Pancreas (tissue), 10 donors: ENCODE measurements around the gene CCDC78. TPM values are rescaled to one million over a fixed set of nuclear protein-coding genes. Genes with fewer than 3 reads are reported as not detected.

Experiments used
- ATAC-seq, 4 donors: fragments of 200-7000 bp; cut with Tn5 transposase; one replicate each; pipeline versions ENCODE4 v1.8.0 to v1.9.1; 2020; ENCODE audit warnings: mild to moderate bottlenecking in 4 of 4, moderate library complexity in 4 of 4
- DNase-seq, 6 donors: peaks; one replicate each; pipeline ENCODE4 v3.0.0-alpha.2; 2020
- FAIRE-seq: peaks from 2 replicates; lab custom pipeline; 2012; peaks lifted over from hg19 to GRCh38; lab: Jason Lieb, UNC
- H3K27ac ChIP-seq, 4 donors: fragments of 200-600 bp; sonication (generic); 1 replicate in 3 of 4; 2 replicates in 1 of 4; pipeline versions ENCODE4 v1.5.0 to v1.8.0; 2020
- H3K27me3 ChIP-seq, 4 donors: fragments of 200-600 bp; one replicate each; pipeline ENCODE4 v1.8.0; 2021
- H3K36me3 ChIP-seq, 3 donors: fragments of 200-600 bp; sonication (generic) in 1 of 3; one replicate each; pipeline versions ENCODE4 v1.5.0 to v1.8.0; 2020 to 2021
- H3K4me1 ChIP-seq, 3 donors: fragments of 200-600 bp; one replicate each; pipeline ENCODE4 v1.8.0; 2021
- H3K4me3 ChIP-seq, 4 donors: fragments of 200-600 bp; sonication (generic) in 2 of 4; one replicate each; pipeline versions ENCODE4 v1.5.0 to v1.8.0; 2020 to 2021
- H3K9me3 ChIP-seq, 4 donors: fragments of 200-600 bp; one replicate each; pipeline ENCODE4 v1.8.0; 2021
- CTCF ChIP-seq, 4 donors: fragments of 200-600 bp; sonication (generic) in 3 of 4; IDR thresholded peaks; one replicate each; pipeline versions ENCODE4 v1.5.0 to v1.8.0; 2021; ENCODE audit warnings: antibody characterized with exemption in 4 of 4
- WGBS, 2 donors: extraction: QIAGEN DNeasy Blood & Tissue Kit; methylation state at CpG; one replicate each; pipeline ENCODE4 v1.1.7; 2013; 5-methylcytosine and 5-hydroxymethylcytosine counted together
- intact Hi-C, 3 donors: fragments of 100-400 bp; cut with DNase I; formaldehyde crosslinking; loops; one replicate each; pipeline versions ENCODE4 v1.11.1 to v1.14.2; 2022
- polyA plus RNA-seq, 2 donors: library from polyadenylated mRNA; stranded (reverse); fragments of 200-250 nt; gene quantifications; one replicate each; pipeline ENCODE4 v1.2.3, GENCODE V29; 2013
- total RNA-seq, 6 donors: library from RNA; stranded (reverse); fragmentation: NEBNext Ultra II Directional in 4 of 6; extraction: Animal tissue kit (Norgen Biotek cat#: 25700) in 4 of 6; gene quantifications; one replicate each; pipeline versions ENCODE4 v1.2.1 to v1.2.4, GENCODE V29; 2021 to 2023
- donor health status: healthy with polysubstance abuse.
- donor health status: DM: no; HTN: no; CAD: no; lungs with moderate emphysema.
- donor health status: DM: no; HTN: no; CAD: no.
- donor health status: control.
- donor health status: control.
- donor health status: Bipolar disorder and iron deficiency.
- donor health status: DM: yes; HTN: yes; CAD: no.
- donor health status: DM: no; HTN: no; CAD: no.
- donor health status: DM: no; HTN: no; CAD: no.
- donor health status: DM: yes; HTN: yes; CAD: no.

CCDC78 gene
- total and polyA plus RNA-seq, 8 donors: 0.16 to 7.7 (median 0.46) TPM

GRCh38 chr16:718389-718788, 7.9 kb downstream of the CCDC78 start:
- 93 to 94% methylated on average over 9 of the region's 9 CpGs for WGBS, 2 donors
- intact Hi-C loops: loop anchor here in 1 of 3 donors (10.0 kb wide), 1 partner anchor 336 kb away; no protein-coding TSS in a partner anchor
- ATAC-seq: no peak
- H3K36me3 ChIP-seq: no peaks in the 10 kb centered on the region
- no peaks in the 10 kb centered on the region for H3K9me3 ChIP-seq
- no peak for TF ChIP-seq CTCF (IDR thresholded peaks at IDR 0.05)
- no peak for DNase-seq
- H3K4me1 ChIP-seq: peaks cover 6 to 28% (median 21%) of the 10 kb centered on the region in 3 donors
- FAIRE-seq: no peak
- no peaks in the 10 kb centered on the region for H3K27me3 ChIP-seq
- no peak overlapping the region for H3K4me3 ChIP-seq
- H3K27ac ChIP-seq: no peak overlapping the region

- Histone ChIP-seq H3K36me3 (no peaks in the 10 kb centered on the region), H3K4me3 (no peak overlapping the region), H3K4me1 (peaks cover 6 to 28% (median 21%) of the 10 kb centered on the region in 3 donors), H3K27ac (no peak overlapping the region), H3K27me3 (no peaks in the 10 kb centered on the region), H3K9me3 (no peaks in the 10 kb centered on the region)
- no peak for ATAC-seq
- WGBS, 2 donors: 77 to 83% methylated on average over 31 to 32 of the region's 32 CpGs
- no peak for DNase-seq
- no peak for FAIRE-seq
- intact Hi-C loops: loop anchor here in 1 of 3 donors (10.0 kb wide), 1 partner anchor 337 kb away; no protein-coding TSS in a partner anchor
- no peak for TF ChIP-seq CTCF (IDR thresholded peaks at IDR 0.05)
These were observed 8.6 kb downstream of the CCDC78 start for GRCh38 chr16:717450-718245.

GRCh38 chr16:716768-717325, 9.4 kb downstream of the CCDC78 start:
- intact Hi-C loops: loop anchor here in 1 of 3 donors (10.0 kb wide), 1 partner anchor 338 kb away; no protein-coding TSS in a partner anchor
- no peak for ATAC-seq
- H3K36me3 ChIP-seq: no peaks in the 10 kb centered on the region
- H3K4me1 ChIP-seq: peaks cover 6 to 28% (median 21%) of the 10 kb centered on the region in 3 donors
- TF ChIP-seq CTCF (IDR thresholded peaks at IDR 0.05): no peak
- no peaks in the 10 kb centered on the region for H3K9me3 ChIP-seq
- no peaks in the 10 kb centered on the region for H3K27me3 ChIP-seq
- FAIRE-seq: no peak
- peak overlapping the region; percentile 5 to 68 (median 44) for H3K27ac ChIP-seq
- WGBS, 2 donors: 86 to 87% methylated on average over 29 of the region's 29 CpGs
- peak overlapping the region in 1 of 4 donors; percentile 89 for H3K4me3 ChIP-seq
- DNase-seq: no peak

GRCh38 chr16:716200-716568, 10.1 kb downstream of the CCDC78 start:
- no peak for TF ChIP-seq CTCF (IDR thresholded peaks at IDR 0.05)
- 12 to 15% methylated on average over 12 of the region's 12 CpGs for WGBS, 2 donors
- no peaks in the 10 kb centered on the region for H3K9me3 ChIP-seq
- no peaks in the 10 kb centered on the region for H3K36me3 ChIP-seq
- peak overlapping the region in 3 of 4 donors; percentile 56 to 89 (median 67) for H3K4me3 ChIP-seq
- peaks cover 6 to 23% (median 18%) of the 10 kb centered on the region in 3 donors for H3K4me1 ChIP-seq
- intact Hi-C loops: loop anchor here in 1 of 3 donors (10.0 kb wide), 1 partner anchor 339 kb away; no protein-coding TSS in a partner anchor
- peaks cover 0 to 4% (median 0%) of the 10 kb centered on the region in 4 donors for H3K27me3 ChIP-seq
- peak in 4 of 6 donors; percentile 68 to 83 (median 74) for DNase-seq
- peak overlapping the region; percentile 44 to 68 (median 52) for H3K27ac ChIP-seq
- no peak for FAIRE-seq
- ATAC-seq: peak in 2 of 4 donors; percentile 26 to 34
